IMR-90 (cell line): ENCODE data around the gene NAGPA. TPM values are rescaled to one million over a fixed set of nuclear protein-coding genes. Genes with fewer than 3 reads are reported as not detected.

Source experiments
- ATAC-seq: fragments of 200-7000 bp; cut with Tn5 transposase; 2 replicates; pipeline ENCODE4 v1.9.1; 2020; ENCODE audit warnings: low read depth, mild to moderate bottlenecking, moderate library complexity
- BruUV-seq: library from RNA; stranded (reverse); fragments of 400-500 nt; replicated peaks from 2 replicates; lab custom pipeline; 2021; lab: Mats Ljungman, UMichigan
- CTCF ChIA-PET: fragments of 300-600 bp; formaldehyde crosslinking; extraction: SDS; loops from one replicate; lab custom pipeline; 2021; ENCODE audit warnings: antibody characterized with exemption; lab: Yijun Ruan, JAX
- POLR2A ChIA-PET: fragments of 300-600 bp; sonication (Branson Sonifier 250); formaldehyde crosslinking; loops from one replicate; lab custom pipeline; 2022; ENCODE audit warnings: antibody characterized with exemption; ENCODE audit not compliant: unreplicated experiment; lab: Charles Lee
- DNase-seq: peaks from one replicate; pipeline ENCODE4 v3.0.0; 2013
- H2AFZ ChIP-seq: replicated peaks from 2 replicates; pipeline ENCODE3; 2013; ENCODE audit warnings: low read length, mild to moderate bottlenecking; ENCODE audit not compliant: poor library complexity
- H2AK5ac ChIP-seq: 2 replicates; pipeline ENCODE4 v1.6.1; 2013; ENCODE audit warnings: low read depth, low read length, inconsistent platforms
- H2AK9ac ChIP-seq: replicated peaks from 2 replicates; pipeline ENCODE3; 2013; ENCODE audit warnings: mild to moderate bottlenecking, low read depth, low read length, moderate library complexity; ENCODE audit not compliant: poor library complexity
- H2BK120ac ChIP-seq: 2 replicates; pipeline ENCODE4 v1.6.1; 2013; ENCODE audit warnings: low read depth, low read length, inconsistent platforms
- H2BK15ac ChIP-seq: 3 replicates; pipeline ENCODE4 v1.6.1; 2013; ENCODE audit warnings: low read depth, low read length, inconsistent platforms
- H2BK20ac ChIP-seq: 2 replicates; pipeline ENCODE4 v1.6.1; 2013; ENCODE audit warnings: low read depth, mild to moderate bottlenecking, inconsistent platforms, low read length, moderate library complexity
- H2BK5ac ChIP-seq: 2 replicates; pipeline ENCODE4 v1.6.1; 2013; ENCODE audit warnings: mild to moderate bottlenecking, low read depth, low read length, inconsistent platforms; ENCODE audit not compliant: poor library complexity, severe bottlenecking
- H3K14ac ChIP-seq: replicated peaks from 2 replicates; pipeline ENCODE4 v1.6.1; 2013; ENCODE audit warnings: low read depth, low read length, inconsistent platforms
- H3K18ac ChIP-seq: 2 replicates; pipeline ENCODE4 v1.6.1; 2013; ENCODE audit warnings: low read depth, low read length, control low read depth
- H3K23ac ChIP-seq: 2 replicates; pipeline ENCODE4 v1.6.1; 2013; ENCODE audit warnings: low read depth, low read length, inconsistent platforms
- H3K27ac ChIP-seq: 2 replicates; pipeline ENCODE4 v1.5.1; 2013; ENCODE audit warnings: mild to moderate bottlenecking, control low read depth, low read length; ENCODE audit not compliant: insufficient read depth
- H3K27me3 ChIP-seq: 2 replicates; pipeline ENCODE4 v1.6.1; 2013; ENCODE audit warnings: low read length; ENCODE audit not compliant: control insufficient read depth, insufficient read depth
- H3K36me3 ChIP-seq: 2 replicates; pipeline ENCODE4 v1.6.1; 2013; ENCODE audit warnings: low read length, mixed read lengths; ENCODE audit not compliant: control insufficient read depth, insufficient read depth
- H3K4ac ChIP-seq: 2 replicates; pipeline ENCODE4 v1.6.1; 2013; ENCODE audit warnings: low read depth, low read length, inconsistent platforms
- H3K4me1 ChIP-seq: 2 replicates; pipeline ENCODE4 v1.6.1; 2013; ENCODE audit warnings: low read length, mixed read lengths; ENCODE audit not compliant: control insufficient read depth, insufficient read depth
- H3K4me2 ChIP-seq: 2 replicates; pipeline ENCODE4 v1.6.1; 2013; ENCODE audit warnings: low read depth, mild to moderate bottlenecking, control low read depth, low read length, moderate library complexity
- H3K4me3 ChIP-seq: 2 replicates; pipeline ENCODE4 v1.5.1; 2013; ENCODE audit warnings: low read depth, mild to moderate bottlenecking, control low read depth, low read length, moderate library complexity; ENCODE audit not compliant: insufficient read depth
- H3K56ac ChIP-seq: 2 replicates; pipeline ENCODE4 v1.6.1; 2013; ENCODE audit warnings: low read length, inconsistent platforms; ENCODE audit not compliant: insufficient read depth; ENCODE audit errors: extremely low read depth
- H3K79me1 ChIP-seq, 2 experiments: 2 replicates each; pipeline ENCODE4 v1.6.1; 2013; ENCODE audit warnings: low read length in 2 of 2, inconsistent platforms in 1 of 2, low read depth in 1 of 2
- H3K9ac ChIP-seq: 2 replicates; pipeline ENCODE4 v1.6.1; 2013; ENCODE audit warnings: low read depth, low read length, control low read depth
- H3K9me1 ChIP-seq: 2 replicates; pipeline ENCODE4 v1.6.1; 2013; ENCODE audit warnings: low read length, inconsistent platforms; ENCODE audit not compliant: insufficient read depth
- H3K9me3 ChIP-seq: 2 replicates; pipeline ENCODE4 v1.6.1; 2013; ENCODE audit warnings: low read length; ENCODE audit not compliant: control insufficient read depth, insufficient read depth
- H4K20me1 ChIP-seq: 2 replicates; pipeline ENCODE4 v1.6.1; 2013; ENCODE audit warnings: low read length, inconsistent platforms; ENCODE audit not compliant: insufficient read depth
- H4K5ac ChIP-seq: 2 replicates; pipeline ENCODE4 v1.6.1; 2013; ENCODE audit warnings: mild to moderate bottlenecking, low read depth, low read length, control low read depth
- H4K8ac ChIP-seq, 2 experiments: 2 replicates each; pipeline ENCODE4 v1.6.1; 2013; ENCODE audit warnings: low read depth in 2 of 2, low read length in 2 of 2, control low read depth in 1 of 2, inconsistent platforms in 1 of 2
- H4K91ac ChIP-seq: 2 replicates; pipeline ENCODE4 v1.6.1; 2013; ENCODE audit warnings: low read depth, low read length, inconsistent platforms; ENCODE audit not compliant: insufficient read depth
- BHLHE40 ChIP-seq: fragments of 150-350 bp; IDR thresholded peaks from 2 replicates; pipeline ENCODE4 v1.6.1; 2016; ENCODE audit warnings: mild to moderate bottlenecking, low read depth, low read length
- CEBPB ChIP-seq: IDR thresholded peaks from 2 replicates; pipeline ENCODE4 v1.6.1; 2012; ENCODE audit warnings: low read depth, low read length, improper control_type of control experiment
- CHD1 ChIP-seq: IDR thresholded peaks from 2 replicates; pipeline ENCODE4 v1.6.1; 2012; ENCODE audit warnings: low read depth, low read length, improper control_type of control experiment
- FOS ChIP-seq: fragments of 150-350 bp; IDR thresholded peaks from 2 replicates; pipeline ENCODE4 v1.6.1; 2016; ENCODE audit warnings: low read depth, low read length
- MAFK ChIP-seq: IDR thresholded peaks from 2 replicates; pipeline ENCODE4 v1.6.1; 2012; ENCODE audit warnings: low read depth, low read length, improper control_type of control experiment
- MXI1 ChIP-seq: IDR thresholded peaks from 2 replicates; pipeline ENCODE4 v1.6.1; 2012; ENCODE audit warnings: low read depth, mild to moderate bottlenecking, low read length, moderate library complexity, borderline replicate concordance
- NFE2L2 ChIP-seq: fragments of 150-350 bp; IDR thresholded peaks from 2 replicates; pipeline ENCODE4 v1.6.1; 2016; ENCODE audit warnings: low read depth, mild to moderate bottlenecking, low read length
- POLR2A ChIP-seq: IDR thresholded peaks from 2 replicates; pipeline ENCODE4 v1.6.1; 2012; ENCODE audit warnings: mild to moderate bottlenecking, low read depth, low read length
- RAD21 ChIP-seq: IDR thresholded peaks from 2 replicates; pipeline ENCODE4 v1.6.1; 2012; ENCODE audit warnings: low read length, improper control_type of control experiment
- RCOR1 ChIP-seq: IDR thresholded peaks from 2 replicates; pipeline ENCODE4 v1.6.1; 2012; ENCODE audit warnings: mild to moderate bottlenecking, low read length, improper control_type of control experiment; ENCODE audit not compliant: insufficient replicate concordance
- RFX5 ChIP-seq: IDR thresholded peaks from 2 replicates; pipeline ENCODE4 v1.8.0; 2012; ENCODE audit warnings: low read depth, mild to moderate bottlenecking, low read length, moderate library complexity
- SMC3 ChIP-seq: fragments of 150-350 bp; IDR thresholded peaks from 2 replicates; pipeline ENCODE4 v1.6.1; 2016; ENCODE audit warnings: low read depth, mild to moderate bottlenecking, antibody characterized with exemption, low read length, moderate library complexity
- WGBS, 2 experiments: methylation state at CpG; one replicate each; pipeline versions ENCODE4 v1.1.5 to v1.1.7; 2013; ENCODE audit warnings: missing lambda C conversion rate in 2 of 2; ENCODE audit not compliant: insufficient read length in 1 of 2; ENCODE audit errors: extremely low coverage in 2 of 2; 5-methylcytosine and 5-hydroxymethylcytosine counted together
- dilution Hi-C: fragments of 300-500 bp; cut with HindIII; formaldehyde crosslinking; loops from one replicate; pipeline ENCODE4 v1.14.3; 2018; ENCODE audit warnings: low sequenced_read_pairs; ENCODE audit not compliant: unreplicated experiment
- in situ Hi-C: fragments of 300-500 bp; cut with MboI; formaldehyde crosslinking; loops from 3 replicates; pipeline ENCODE4 v1.14.3; 2019; ENCODE audit warnings: low sequenced_read_pairs, inconsistent platforms, mixed read lengths
- intact Hi-C: fragments of 100-400 bp; cut with micrococcal nuclease; formaldehyde crosslinking; loops from 2 replicates; pipeline ENCODE4 v1.10.0; 2022
- polyA plus RNA-seq, 3 experiments: library from polyadenylated mRNA; depleted of rRNA; stranded (reverse); fragments of >200 nt; gene quantifications; 2 replicates each; pipeline ENCODE4 v1.2.3, GENCODE V29; 2012; ENCODE audit warnings: low replicate concordance in 1 of 3
- total RNA-seq: library from RNA; depleted of rRNA; stranded (reverse); fragments of >200 nt; gene quantifications from 2 replicates; pipeline ENCODE4 v1.2.3, GENCODE V29; 2012
- TF ChIP-seq, protein P1 (sequence below): fragments of 150-350 bp; IDR thresholded peaks from 2 replicates; pipeline ENCODE4 v1.6.1; 2017; ENCODE audit warnings: mild to moderate bottlenecking, antibody characterized with exemption, low read length, low read depth
- TF ChIP-seq, protein P2 (sequence below): fragments of 150-350 bp; IDR thresholded peaks from 2 replicates; pipeline ENCODE4 v1.6.1; 2016; ENCODE audit warnings: low read depth, mild to moderate bottlenecking, low read length, moderate library complexity, borderline replicate concordance

Gene NAGPA
- total and polyA plus RNA-seq, 2 of the 4 experiments (the other 2 are of a cell fraction), result 6.5 to 12.2 TPM

DNA sequence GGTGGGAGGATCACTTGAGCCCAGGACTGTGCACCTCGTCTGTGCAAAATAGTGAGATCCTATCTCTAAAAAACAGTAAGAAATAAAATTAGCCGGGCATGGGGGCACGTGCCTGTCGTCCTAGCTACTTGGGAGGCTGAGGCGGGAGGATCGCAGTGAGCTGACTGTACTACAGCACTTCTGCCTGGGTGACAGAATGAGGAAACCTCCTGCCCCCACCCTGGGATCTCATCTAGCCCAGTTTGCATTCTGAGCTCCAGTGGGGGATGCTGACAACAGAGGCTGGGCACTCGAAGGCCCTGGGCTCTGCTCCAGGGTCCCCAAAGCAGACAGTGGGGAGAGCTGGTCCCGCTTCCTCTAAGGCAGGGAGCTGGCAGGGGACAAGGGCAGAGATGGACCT is 7.1 kb downstream of the NAGPA start:
- H3K4ac ChIP-seq, result no peak overlapping the region
- no peak overlapping the region for H3K14ac ChIP-seq
- H4K91ac ChIP-seq, result no peak overlapping the region
- dilution Hi-C loops, result no loop called here
- no peak overlapping the region for H4K5ac ChIP-seq
- H2AFZ ChIP-seq, result no peak overlapping the region
- no peaks in the 10 kb centered on the region for H3K9me3 ChIP-seq
- ChIA-PET POLR2A (no interaction called here), CTCF (interaction anchor here (0.8 kb wide), 1 partner anchor 13 kb away, joined by 3 read pairs; no protein-coding TSS in a partner anchor)
- no peak for ATAC-seq
- in situ Hi-C loops, result no loop called here
- TF ChIP-seq POLR2A (no peak), CHD1 (no peak), RCOR1 (no peak), NFE2L2 (no peak), RAD21 (no peak), MXI1 (no peak), RFX5 (no peak), BHLHE40 (no peak), MAFK (no peak), CEBPB (no peak), FOS (no peak), SMC3 (no peak)
- TF ChIP-seq, protein P1, sequence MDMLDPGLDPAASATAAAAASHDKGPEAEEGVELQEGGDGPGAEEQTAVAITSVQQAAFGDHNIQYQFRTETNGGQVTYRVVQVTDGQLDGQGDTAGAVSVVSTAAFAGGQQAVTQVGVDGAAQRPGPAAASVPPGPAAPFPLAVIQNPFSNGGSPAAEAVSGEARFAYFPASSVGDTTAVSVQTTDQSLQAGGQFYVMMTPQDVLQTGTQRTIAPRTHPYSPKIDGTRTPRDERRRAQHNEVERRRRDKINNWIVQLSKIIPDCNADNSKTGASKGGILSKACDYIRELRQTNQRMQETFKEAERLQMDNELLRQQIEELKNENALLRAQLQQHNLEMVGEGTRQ, result no peak
- TF ChIP-seq, protein P2, sequence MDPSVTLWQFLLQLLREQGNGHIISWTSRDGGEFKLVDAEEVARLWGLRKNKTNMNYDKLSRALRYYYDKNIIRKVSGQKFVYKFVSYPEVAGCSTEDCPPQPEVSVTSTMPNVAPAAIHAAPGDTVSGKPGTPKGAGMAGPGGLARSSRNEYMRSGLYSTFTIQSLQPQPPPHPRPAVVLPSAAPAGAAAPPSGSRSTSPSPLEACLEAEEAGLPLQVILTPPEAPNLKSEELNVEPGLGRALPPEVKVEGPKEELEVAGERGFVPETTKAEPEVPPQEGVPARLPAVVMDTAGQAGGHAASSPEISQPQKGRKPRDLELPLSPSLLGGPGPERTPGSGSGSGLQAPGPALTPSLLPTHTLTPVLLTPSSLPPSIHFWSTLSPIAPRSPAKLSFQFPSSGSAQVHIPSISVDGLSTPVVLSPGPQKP, result no peak
- no peak overlapping the region for H3K23ac ChIP-seq
- WGBS, 2 experiments, result no CpG with 5 or more reads among the region's 8 CpGs
- no peaks in the 10 kb centered on the region for H3K9me1 ChIP-seq
- H3K18ac ChIP-seq, result no peak overlapping the region
- 0 out of 2 replicates have a peak, but pooled peaks cover 1% of the 10 kb centered on the region for H3K36me3 ChIP-seq
- H2BK5ac ChIP-seq, result no peak overlapping the region
- H3K56ac ChIP-seq, result no peak overlapping the region
- no peak overlapping the region for H2BK15ac ChIP-seq
- H4K8ac ChIP-seq, result no peak overlapping the region
- H2BK120ac ChIP-seq, result no peak overlapping the region
- no peak overlapping the region for H3K27ac ChIP-seq
- intact Hi-C loops, result no loop called here
- no peak for DNase-seq
- no peaks in the 10 kb centered on the region; the same call in 1 of the 2 replicates for H3K27me3 ChIP-seq
- no TSS peak for BruUV-seq
- H4K20me1 ChIP-seq, result no peaks in the 10 kb centered on the region
- H3K4me2 ChIP-seq, result no peak overlapping the region
- 0 out of 4 replicates have a peak, but pooled peaks cover 0 to under 1% of the 10 kb centered on the region in 2 experiments for H3K79me1 ChIP-seq
- H2AK9ac ChIP-seq, result no peak overlapping the region
- no peak overlapping the region for H2BK20ac ChIP-seq
- no peaks in the 10 kb centered on the region for H3K4me1 ChIP-seq
- H3K4me3 ChIP-seq, result no peak overlapping the region
- no peak overlapping the region for H2AK5ac ChIP-seq
- no peak overlapping the region for H3K9ac ChIP-seq
